ENCODE results near the gene NCR1.

GRCh38 chr19:54938906-54939305, 33.0 kb downstream of the NCR1 start:
- no peak for TF ChIP-seq CTCF (IDR thresholded peaks at IDR 0.05)
- TF ChIP-seq POLR2A (IDR thresholded peaks at IDR 0.05) = no peak
- no peak for TF ChIP-seq POLR2AphosphoS5 (IDR thresholded peaks at IDR 0.05)

Data from prostate gland (tissue), 2 donors.